GM18498 (cell line): ENCODE results near the gene IGFLR1.

Source experiments
- ATAC-seq: cut with Tn5 transposase; IDR thresholded peaks from one replicate; pipeline ENCODE4 v1.9.1; 2021; ENCODE audit warnings: mild to moderate bottlenecking, moderate library complexity; ENCODE audit not compliant: unreplicated experiment

IGFLR1 gene

GRCh38 chr19:35742121-35742724, at the start of gene IGFLR1:
Gene IGFLR1 (minus strand): TSS chr19:35742452. CDS start chr19:35741180, 1,272 bp downstream.
- peak; percentile 17 for ATAC-seq

GRCh38 chr19:35791814-35792279, 49.6 kb upstream of the IGFLR1 start:
- ATAC-seq = no peak

GRCh38 chr19:35790981-35791813, 48.9 kb upstream of the IGFLR1 start:
- no peak for ATAC-seq

- no peak for ATAC-seq
These were observed 48.0 kb upstream of the IGFLR1 start for GRCh38 chr19:35789978-35790944.

GRCh38 chr19:35789195-35789977, 47.1 kb upstream of the IGFLR1 start:
- ATAC-seq = no peak

GRCh38 chr19:35788205-35788960, 46.1 kb upstream of the IGFLR1 start:
- ATAC-seq = no peak

GRCh38 chr19:35787227-35787799, 45.1 kb upstream of the IGFLR1 start:
- no peak for ATAC-seq

GRCh38 chr19:35786299-35787160, 44.3 kb upstream of the IGFLR1 start:
- ATAC-seq = no peak

GRCh38 chr19:35785339-35785627, 43.0 kb upstream of the IGFLR1 start:
- no peak for ATAC-seq

- ATAC-seq = no peak
These were observed 42.5 kb upstream of the IGFLR1 start for GRCh38 chr19:35784503-35785338.

- no peak for ATAC-seq
These were observed 41.5 kb upstream of the IGFLR1 start for GRCh38 chr19:35783469-35784434.

- ATAC-seq = no peak
These were observed 40.3 kb upstream of the IGFLR1 start for GRCh38 chr19:35782589-35782988.

- no peak for ATAC-seq
These were observed 39.4 kb upstream of the IGFLR1 start for GRCh38 chr19:35781650-35782049.

GRCh38 chr19:35780717-35781116, 38.5 kb upstream of the IGFLR1 start:
- ATAC-seq = no peak

GRCh38 chr19:35780058-35780457, 37.8 kb upstream of the IGFLR1 start:
- no peak for ATAC-seq

GRCh38 chr19:35779033-35779432, 36.8 kb upstream of the IGFLR1 start:
- ATAC-seq = no peak
